ENCODE results near the gene FOXB1.

Gene FOXB1

DNA sequence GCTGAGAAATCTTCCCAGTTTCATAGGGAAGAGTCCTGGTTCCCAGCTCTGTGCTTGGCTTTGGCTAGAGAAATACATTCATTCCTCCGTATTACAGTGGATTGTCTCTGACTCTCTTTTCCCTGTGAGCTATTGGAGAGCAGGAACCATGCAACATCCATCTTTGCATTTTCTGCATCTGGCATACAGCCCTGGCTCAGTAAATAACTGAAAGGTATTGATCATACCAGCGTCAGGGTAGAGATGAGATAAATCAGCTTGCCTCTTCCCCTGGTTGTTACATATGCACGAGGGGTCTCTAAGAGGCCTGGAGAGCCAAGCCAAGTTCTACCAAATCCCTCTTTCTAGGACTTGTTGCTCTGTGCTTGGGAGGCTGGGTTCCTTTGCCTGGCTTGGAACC, 35.2 kb downstream of the FOXB1 start:
- peaks cover 24% of the 10 kb centered on the region; the same call in 1 of the 2 replicates for H3K4me1 ChIP-seq (ENCODE audit: insufficient read depth, low read length)
- H3K36me3 ChIP-seq (ENCODE audit: insufficient read depth, low read depth, low read length), result no peaks in the 10 kb centered on the region
- no peak overlapping the region for H3K4me3 ChIP-seq (ENCODE audit: low read length)
- no peak overlapping the region for H3K27ac ChIP-seq (ENCODE audit: low read length)
- no peaks in the 10 kb centered on the region for H3K9me3 ChIP-seq (ENCODE audit: insufficient read depth, low read depth, low read length)
- no peak overlapping the region for H3K9ac ChIP-seq (ENCODE audit: low read depth, low read length)
- no peaks in the 10 kb centered on the region for H3K27me3 ChIP-seq (ENCODE audit: insufficient read depth, low read length)

DNA sequence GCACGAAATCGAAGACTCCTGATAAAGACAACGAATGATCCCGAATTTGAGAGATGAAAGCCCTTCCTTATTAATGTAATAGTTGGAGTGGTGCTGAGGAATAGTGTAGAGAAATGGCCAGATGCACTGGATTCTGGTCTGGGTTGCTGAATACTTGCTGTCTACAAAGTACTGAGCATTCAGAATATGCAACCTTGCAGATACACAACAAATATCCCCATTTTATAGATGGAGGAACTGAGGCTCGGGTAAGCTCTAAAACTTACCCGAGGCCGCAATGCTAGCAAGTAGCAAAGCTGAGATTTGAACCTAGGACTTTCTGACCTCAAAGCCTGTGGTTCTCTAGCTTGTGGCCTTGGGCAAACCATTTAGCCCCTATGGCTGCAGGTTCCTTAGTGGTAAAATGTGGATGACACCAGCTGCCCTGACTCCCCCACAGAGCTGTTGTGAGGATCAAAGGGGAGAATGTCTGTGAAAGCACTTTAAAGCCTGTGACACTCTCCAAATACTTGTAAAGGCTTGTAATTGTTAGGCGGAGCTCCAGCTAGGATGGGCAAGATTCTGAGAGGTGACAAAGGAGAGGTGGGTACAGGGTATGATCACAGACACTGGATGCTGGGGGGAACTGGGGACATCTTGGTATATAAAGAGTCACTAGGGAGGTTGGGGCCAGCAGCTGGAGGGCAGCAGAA, 39.8 kb downstream of the FOXB1 start:
- no peak overlapping the region for H3K4me3 ChIP-seq (ENCODE audit: low read length)

DNA sequence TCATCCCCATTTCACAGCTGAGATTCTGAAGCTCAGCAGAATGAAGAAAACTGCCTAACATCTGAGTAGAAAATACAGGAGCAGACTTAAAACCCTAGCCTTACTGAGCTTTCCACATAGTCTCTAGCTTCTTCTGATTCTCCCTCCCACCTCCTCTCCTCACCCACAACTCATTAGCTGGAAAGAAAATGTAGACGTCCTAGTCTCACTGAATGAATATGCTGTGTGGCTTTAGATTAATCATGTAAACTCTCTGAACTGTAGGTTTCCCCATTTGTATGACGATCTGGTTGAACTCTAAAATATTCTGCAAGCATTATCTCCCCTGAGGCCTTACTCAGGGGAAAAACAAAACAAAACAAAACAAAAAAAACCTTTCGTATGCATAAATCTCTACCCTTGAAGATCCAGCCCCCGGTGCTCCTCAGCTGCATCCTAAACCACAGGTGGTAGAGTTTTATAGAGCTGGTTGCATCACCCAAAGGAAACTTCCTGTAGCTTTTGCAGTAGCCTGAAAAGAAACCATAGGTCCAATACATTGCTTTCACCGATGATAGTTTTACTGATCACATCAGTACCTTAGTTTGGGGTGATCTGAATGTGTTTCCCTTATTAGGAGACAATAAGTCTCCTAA, 40.6 kb downstream of the FOXB1 start:
- Histone ChIP-seq H3K36me3 (ENCODE audit: insufficient read depth, low read depth, low read length) (no peaks in the 10 kb centered on the region), H3K9me3 (ENCODE audit: insufficient read depth, low read depth, low read length) (peaks cover 1% of the 10 kb centered on the region; the same call in 1 of the 2 replicates), H3K4me1 (ENCODE audit: insufficient read depth, low read length) (peaks cover 20% of the 10 kb centered on the region; the same call in 1 of the 2 replicates), H3K9ac (ENCODE audit: low read depth, low read length) (no peak overlapping the region), H3K27ac (ENCODE audit: low read length) (no peak overlapping the region), H3K4me3 (ENCODE audit: low read length) (no peak overlapping the region), H3K27me3 (ENCODE audit: insufficient read depth, low read length) (no peaks in the 10 kb centered on the region)

More for the DNA sequence above, 39.8 kb downstream of the FOXB1 start:
- Histone ChIP-seq H3K9ac (ENCODE audit: low read depth, low read length) (no peak overlapping the region), H3K27ac (ENCODE audit: low read length) (no peak overlapping the region), H3K9me3 (ENCODE audit: insufficient read depth, low read depth, low read length) (no peaks in the 10 kb centered on the region), H3K27me3 (ENCODE audit: insufficient read depth, low read length) (no peaks in the 10 kb centered on the region), H3K4me1 (ENCODE audit: insufficient read depth, low read length) (peaks cover 25% of the 10 kb centered on the region; the same call in 1 of the 2 replicates), H3K36me3 (ENCODE audit: insufficient read depth, low read depth, low read length) (no peaks in the 10 kb centered on the region)

DNA sequence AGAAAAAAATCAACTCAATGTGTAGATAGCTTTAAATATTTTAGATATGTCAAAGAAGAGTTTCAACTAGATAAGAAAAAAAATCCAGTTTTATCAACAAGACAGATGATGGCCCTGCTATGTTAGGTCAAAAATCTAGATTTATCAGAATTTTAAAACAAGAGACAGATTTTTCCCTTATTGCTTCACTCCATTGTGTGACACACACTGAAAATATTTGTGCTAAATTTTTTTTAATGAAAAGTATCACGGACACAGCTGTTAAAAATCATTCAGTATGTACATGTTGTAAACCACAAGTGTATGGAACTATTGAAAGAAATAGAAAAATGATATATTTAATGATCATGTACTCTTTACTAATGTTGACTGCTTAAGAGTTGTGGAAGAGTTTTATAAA, 43.6 kb downstream of the FOXB1 start:
- Histone ChIP-seq H3K27me3 (ENCODE audit: insufficient read depth, low read length) (no peaks in the 10 kb centered on the region), H3K4me3 (ENCODE audit: low read length) (no peak overlapping the region), H3K36me3 (ENCODE audit: insufficient read depth, low read depth, low read length) (no peaks in the 10 kb centered on the region), H3K27ac (ENCODE audit: low read length) (no peak overlapping the region), H3K9ac (ENCODE audit: low read depth, low read length) (no peak overlapping the region), H3K9me3 (ENCODE audit: insufficient read depth, low read depth, low read length) (peaks cover 14% of the 10 kb centered on the region), H3K4me1 (ENCODE audit: insufficient read depth, low read length) (peaks cover 11% of the 10 kb centered on the region; the same call in 1 of the 2 replicates)

DNA sequence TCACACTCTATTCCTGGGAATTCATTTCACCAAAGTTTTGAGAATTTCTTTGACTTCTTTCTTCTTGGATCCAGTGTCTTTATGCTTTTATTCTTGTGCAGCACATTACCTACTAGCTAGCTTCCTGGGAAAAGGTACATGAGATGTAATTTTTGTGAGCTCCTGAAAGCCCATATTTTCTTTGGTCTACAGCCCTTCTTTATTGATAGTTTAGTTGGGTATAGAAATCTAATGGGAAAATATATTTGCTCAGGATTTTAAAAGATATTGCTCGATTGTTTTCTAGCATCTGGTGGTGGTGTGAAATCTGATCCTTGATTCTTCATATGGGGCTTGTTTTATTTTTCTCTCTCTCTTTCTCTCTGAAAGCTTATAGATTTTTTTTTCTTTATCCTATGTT, 45.8 kb downstream of the FOXB1 start:
- Histone ChIP-seq H3K27ac (ENCODE audit: low read length) (no peak overlapping the region), H3K36me3 (ENCODE audit: insufficient read depth, low read depth, low read length) (no peaks in the 10 kb centered on the region), H3K9me3 (ENCODE audit: insufficient read depth, low read depth, low read length) (peaks cover 14% of the 10 kb centered on the region), H3K4me1 (ENCODE audit: insufficient read depth, low read length) (peaks cover under 1% of the 10 kb centered on the region; the same call in 1 of the 2 replicates), H3K4me3 (ENCODE audit: low read length) (no peak overlapping the region), H3K27me3 (ENCODE audit: insufficient read depth, low read length) (no peaks in the 10 kb centered on the region), H3K9ac (ENCODE audit: low read depth, low read length) (no peak overlapping the region)

DNA sequence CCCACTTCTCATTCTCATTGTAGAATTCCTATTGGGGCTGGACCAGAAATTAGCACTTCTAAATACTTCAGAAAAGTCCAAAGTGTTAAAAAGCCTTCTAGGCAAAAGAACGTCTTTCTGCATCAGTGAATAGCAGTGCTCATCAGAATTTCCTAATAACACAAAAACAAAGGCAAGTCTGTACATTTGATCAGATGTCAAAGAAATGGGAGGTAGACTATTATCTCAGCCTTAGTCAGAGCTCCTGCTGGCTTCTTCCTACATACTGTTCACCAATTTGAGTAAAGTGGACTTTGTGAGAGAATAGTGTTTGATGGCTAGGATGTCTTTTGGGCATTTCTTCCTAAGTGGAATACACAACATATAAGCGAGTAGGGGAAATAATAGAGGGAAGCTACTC, 48.7 kb downstream of the FOXB1 start:
- no peak overlapping the region for H3K4me3 ChIP-seq (ENCODE audit: low read length)
- no peaks in the 10 kb centered on the region for H3K36me3 ChIP-seq (ENCODE audit: insufficient read depth, low read depth, low read length)
- H3K27me3 ChIP-seq (ENCODE audit: insufficient read depth, low read length), result no peaks in the 10 kb centered on the region
- H3K4me1 ChIP-seq (ENCODE audit: insufficient read depth, low read length), result no peaks in the 10 kb centered on the region
- H3K9ac ChIP-seq (ENCODE audit: low read depth, low read length), result no peak overlapping the region
- peaks cover 14% of the 10 kb centered on the region for H3K9me3 ChIP-seq (ENCODE audit: insufficient read depth, low read depth, low read length)
- H3K27ac ChIP-seq (ENCODE audit: low read length), result no peak overlapping the region

DNA sequence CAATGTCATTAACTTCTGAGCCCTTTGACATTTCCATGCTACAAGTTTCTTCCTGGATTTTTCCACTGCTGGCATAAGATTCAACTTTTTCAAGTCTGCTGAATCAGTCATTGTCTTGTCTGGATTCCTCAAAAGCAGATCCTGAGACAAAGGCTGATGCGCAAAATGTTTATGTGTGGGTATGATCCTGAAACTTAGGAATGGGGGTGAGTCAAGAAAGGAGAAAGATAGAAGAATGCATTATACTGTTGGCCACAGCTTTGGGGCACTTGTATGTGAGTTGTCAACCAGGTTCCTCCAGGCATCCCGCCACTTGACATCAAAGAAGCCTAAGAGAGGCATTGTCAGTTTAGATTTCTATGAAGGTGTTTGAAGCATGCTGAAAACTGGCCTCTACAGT, 50.4 kb downstream of the FOXB1 start:
- Histone ChIP-seq H3K9me3 (ENCODE audit: insufficient read depth, low read depth, low read length) (peaks cover 14% of the 10 kb centered on the region), H3K27me3 (ENCODE audit: insufficient read depth, low read length) (no peaks in the 10 kb centered on the region), H3K27ac (ENCODE audit: low read length) (no peak overlapping the region), H3K9ac (ENCODE audit: low read depth, low read length) (no peak overlapping the region), H3K4me1 (ENCODE audit: insufficient read depth, low read length) (no peaks in the 10 kb centered on the region), H3K36me3 (ENCODE audit: insufficient read depth, low read depth, low read length) (no peaks in the 10 kb centered on the region), H3K4me3 (ENCODE audit: low read length) (no peak overlapping the region)
